ENCODE results near the gene COL9A3. TPM values are rescaled to one million over a fixed set of nuclear protein-coding genes. Genes with fewer than 3 reads are reported as not detected.

COL9A3 gene
- polyA plus RNA-seq, 3 donors: 14.5 to 27.3 (median 20.8) TPM

DNA sequence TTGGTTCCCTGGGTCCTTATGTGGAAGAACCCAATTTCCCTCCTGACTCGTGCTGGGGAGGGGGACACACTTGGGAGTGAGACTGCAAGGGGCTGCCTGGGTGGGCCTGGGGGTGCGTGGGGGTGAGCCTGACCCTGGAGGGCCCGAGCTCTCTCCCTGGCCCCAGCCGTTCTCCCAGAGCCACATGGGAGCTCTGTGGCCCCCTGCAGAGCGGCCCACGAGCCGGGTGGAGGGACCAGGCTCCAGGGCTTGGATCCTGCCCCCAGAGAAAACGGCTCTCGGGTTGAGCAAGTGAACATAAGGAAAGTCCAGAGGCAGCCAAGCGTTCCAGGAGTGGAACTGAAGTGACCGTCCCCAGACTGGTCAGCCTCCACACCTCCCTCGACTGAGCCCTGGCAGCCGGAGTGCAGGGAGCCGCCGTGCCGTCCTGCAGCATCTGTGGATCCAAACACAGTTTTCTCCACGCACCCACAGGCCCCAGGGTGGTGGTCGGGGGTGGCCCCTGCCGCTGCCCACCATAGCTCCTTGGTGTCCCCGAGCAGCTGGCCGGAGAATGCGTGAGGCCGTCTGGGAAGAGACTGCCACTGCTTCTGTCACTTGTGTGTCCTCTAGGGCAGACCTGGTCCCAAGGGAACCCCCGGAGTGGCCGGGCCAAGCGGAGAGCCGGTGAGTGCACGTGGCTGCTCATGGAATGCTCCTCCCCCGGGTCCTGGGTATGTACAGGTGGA, 10.6 kb downstream of the COL9A3 start:
- no peak for DNase-seq (ENCODE audit: extremely low read depth in 1 of 11, low read depth in 9 of 11, low spot score in 4 of 11)

DNA sequence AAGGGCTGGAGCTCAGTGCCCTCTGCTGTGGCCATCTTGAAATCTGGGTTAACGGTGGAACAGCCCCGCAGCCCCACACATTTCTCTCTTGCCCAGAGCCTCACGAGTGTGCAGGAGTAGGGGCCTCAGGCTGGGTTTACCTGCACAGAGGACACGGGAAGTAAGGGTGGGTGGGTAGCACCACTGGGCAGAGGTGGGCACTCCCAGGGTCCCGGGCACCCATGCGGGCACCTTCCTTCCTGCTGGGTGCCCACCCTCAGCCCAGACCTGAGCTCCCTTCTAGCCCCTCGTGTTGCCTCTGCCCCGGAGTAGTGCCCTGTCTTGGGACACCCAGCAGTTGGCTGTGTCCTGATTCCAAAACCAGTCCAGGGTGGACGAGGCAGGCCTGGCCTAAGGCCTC, 11.2 kb downstream of the COL9A3 start:
- no peak for DNase-seq (ENCODE audit: extremely low read depth in 1 of 11, low read depth in 9 of 11, low spot score in 4 of 11)

DNA sequence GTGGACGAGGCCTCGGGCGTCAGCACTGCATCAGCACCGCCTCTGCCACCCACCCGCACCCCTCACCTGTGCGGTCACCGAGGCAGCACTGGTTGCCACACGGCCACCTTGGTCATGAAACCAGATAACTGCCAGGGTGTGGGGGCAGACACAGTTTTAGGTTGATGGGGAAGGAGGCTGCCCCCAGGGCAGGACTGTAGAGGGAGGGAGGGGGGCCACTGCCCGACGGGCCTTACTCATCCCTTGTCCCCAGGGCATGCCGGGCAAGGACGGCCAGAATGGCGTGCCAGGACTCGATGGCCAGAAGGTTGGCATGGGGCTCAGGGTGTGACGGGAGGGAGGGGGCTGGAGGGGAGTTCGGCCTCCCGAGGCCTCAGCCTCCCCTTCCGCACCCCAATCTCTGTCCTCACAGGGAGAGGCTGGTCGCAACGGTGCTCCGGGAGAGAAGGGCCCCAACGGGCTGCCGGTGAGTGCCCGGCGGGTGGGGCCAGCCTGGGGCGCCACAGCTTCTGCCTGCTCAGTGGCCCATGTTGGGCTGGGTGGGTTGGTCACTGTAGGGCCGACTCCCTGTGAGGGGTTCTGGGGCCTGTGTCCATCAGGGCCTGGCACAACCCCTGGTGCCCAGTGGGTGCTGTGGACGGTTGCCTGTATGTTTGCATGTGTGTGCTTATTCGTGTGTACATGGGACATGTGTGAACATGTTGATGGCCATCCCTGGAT, 11.8 kb downstream of the COL9A3 start:
- DNase-seq (ENCODE audit: extremely low read depth in 1 of 11, low read depth in 9 of 11, low spot score in 4 of 11): no peak

DNA sequence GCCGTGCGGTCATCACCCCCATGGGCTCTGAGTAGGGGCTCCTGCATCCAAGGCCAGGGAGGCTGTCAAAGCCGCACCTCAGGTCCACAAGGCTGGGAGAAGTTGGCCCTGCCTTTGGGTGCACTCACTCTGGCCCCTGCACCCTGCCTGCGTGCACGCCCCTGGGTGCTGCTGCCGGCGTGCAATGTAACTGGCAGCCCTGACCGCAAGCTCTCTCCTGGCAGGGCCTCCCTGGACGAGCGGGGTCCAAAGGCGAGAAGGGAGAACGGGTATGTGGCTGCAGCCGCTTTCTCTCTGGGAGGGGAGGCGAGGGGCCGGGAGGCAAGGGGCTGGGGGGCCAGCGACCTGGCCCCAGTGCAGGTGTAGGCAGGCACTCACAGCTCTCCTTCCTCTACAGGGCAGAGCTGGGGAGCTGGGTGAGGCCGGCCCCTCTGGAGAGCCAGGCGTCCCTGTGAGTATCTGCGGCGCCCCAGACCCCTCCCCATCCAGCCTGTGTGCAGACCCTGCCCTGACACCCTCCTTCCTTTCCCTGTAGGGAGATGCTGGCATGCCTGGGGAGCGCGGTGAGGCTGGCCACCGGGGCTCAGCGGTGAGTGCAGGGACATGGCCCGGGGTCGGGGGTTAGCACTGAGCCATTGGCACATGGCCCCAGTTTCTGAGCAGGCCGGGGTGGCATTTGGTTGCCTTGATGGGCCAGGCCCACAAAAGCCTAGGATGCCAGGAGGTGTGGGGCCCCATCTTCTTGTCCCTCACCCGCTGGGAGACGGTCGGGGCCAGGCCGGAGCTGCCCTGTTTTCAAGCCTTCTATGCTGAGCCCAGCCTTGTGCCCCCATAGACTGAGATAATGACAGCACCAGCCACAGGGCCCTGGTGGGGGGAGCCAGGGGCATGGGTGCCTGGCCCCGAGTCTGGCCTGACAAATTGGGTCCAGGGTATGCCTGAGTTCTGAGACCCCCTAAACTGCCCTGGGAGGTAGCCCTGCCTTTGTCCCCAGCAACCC, 12.7 kb downstream of the COL9A3 start:
- no peak for DNase-seq (ENCODE audit: extremely low read depth in 1 of 11, low read depth in 9 of 11, low spot score in 4 of 11)

DNA sequence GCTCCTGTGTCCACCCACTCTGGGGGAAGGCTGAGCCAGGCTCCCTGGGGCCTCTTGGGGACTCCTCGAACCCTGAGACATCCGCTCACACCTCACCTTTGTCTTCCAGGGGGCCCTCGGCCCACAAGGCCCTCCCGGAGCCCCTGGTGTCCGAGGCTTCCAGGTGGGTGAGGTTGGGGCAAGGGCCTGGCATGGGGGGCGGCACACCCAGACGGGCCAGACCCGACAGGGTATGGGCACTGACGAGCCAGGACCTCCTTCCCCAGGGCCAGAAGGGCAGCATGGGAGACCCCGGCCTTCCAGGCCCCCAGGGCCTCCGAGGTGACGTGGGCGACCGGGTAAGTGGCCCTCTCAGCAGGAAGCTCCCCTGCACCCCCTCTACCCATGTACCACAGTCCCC, 13.4 kb downstream of the COL9A3 start:
- DNase-seq (ENCODE audit: extremely low read depth in 1 of 11, low read depth in 9 of 11, low spot score in 4 of 11): no peak

DNA sequence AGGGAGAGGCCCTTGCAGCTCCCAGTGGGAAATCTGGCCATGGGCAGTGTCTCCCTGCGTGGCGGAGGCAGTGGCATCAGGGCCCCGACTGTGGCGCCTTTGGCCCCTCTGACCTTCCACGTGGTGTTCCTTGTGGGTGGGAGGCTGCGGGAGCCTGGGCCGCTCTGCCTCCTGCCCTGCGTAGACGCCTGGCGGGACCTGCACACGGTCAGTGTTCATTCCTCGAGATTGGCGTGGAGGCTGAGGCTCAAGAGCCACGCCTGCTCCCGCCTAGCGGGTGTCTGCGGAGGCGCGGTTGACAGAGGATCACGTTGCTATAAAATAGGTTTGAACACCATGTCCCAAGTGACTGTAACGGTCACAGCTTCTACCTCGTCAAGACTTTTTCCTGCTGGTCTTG, 14.0 kb downstream of the COL9A3 start:
- DNase-seq (ENCODE audit: extremely low read depth in 1 of 11, low read depth in 9 of 11, low spot score in 4 of 11): no peak

DNA sequence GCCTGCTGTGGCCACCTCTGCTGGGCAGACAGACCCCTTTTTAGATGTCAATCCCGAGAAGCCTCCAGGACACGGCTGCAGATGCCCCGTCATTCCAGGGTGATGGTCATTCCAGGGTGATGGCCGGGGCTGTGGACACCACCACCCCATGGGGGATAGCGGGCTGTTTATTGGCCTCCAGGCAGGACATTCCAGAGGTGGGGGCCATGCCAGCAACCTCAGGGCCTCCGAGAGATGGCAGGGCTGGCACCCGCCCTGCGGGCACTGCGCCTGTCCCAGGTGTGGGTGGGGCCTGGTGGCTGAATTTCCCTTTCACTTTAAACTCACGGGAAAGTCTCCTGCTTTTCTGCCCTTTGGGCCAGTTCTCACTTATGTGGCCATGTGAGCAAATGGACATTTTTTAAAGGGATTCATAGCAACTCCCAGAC, 14.5 kb downstream of the COL9A3 start:
- DNase-seq (ENCODE audit: extremely low read depth in 1 of 11, low read depth in 9 of 11, low spot score in 4 of 11): no peak

DNA sequence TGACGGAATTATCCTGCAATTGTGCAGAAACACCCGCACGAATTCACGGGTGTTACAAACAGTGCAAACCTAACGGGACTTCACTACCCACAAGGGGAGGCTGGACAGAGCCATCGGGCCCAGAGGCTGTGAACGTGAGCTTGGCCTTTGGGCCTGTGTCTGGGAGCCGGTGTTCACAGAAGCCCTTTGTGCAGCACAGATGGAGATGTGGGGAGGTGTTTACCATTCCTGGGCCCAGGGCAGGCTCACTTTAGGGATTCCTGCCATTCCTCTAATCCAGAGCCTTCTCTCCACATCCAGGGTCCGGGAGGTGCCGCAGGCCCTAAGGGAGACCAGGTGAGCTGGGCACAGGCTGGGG, 15.0 kb downstream of the COL9A3 start:
- no peak for DNase-seq (ENCODE audit: extremely low read depth in 1 of 11, low read depth in 9 of 11, low spot score in 4 of 11)

DNA sequence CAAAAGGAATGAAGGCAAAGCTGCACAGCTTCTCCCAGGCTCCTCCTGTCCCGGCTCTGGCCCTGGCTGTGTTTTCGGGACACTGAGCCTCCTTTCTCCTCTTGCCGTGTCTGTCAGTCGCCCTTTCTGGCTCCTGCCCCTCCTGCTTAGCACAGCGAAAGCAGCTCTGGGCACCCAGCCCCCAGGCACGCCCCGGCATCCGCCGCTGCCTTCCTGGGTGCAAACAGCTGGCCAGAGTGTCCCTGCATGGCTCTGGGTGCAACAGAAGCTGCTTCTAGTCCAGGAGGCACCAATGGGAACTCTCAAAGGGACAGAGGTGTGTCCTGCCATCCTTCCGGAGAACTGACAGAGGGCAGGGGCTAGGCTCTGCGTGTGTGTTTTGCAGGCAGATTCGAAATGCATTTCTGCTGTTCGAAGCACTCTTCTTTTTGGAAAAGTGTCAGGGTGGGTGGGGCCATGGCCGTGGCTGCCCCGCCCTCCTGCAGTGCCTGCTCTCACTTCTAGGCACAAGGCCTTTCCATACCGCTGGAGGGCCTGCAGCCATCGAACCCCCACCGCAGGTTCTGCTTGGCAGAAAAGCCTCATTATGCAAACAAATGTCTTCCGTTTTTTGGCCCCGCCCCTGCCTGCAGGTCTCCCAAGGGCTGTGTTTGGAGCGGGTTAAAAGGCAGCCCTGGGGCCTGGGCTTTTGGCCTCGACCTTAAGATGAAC, 15.5 kb downstream of the COL9A3 start:
- no peak for DNase-seq (ENCODE audit: extremely low read depth in 1 of 11, low read depth in 9 of 11, low spot score in 4 of 11)

DNA sequence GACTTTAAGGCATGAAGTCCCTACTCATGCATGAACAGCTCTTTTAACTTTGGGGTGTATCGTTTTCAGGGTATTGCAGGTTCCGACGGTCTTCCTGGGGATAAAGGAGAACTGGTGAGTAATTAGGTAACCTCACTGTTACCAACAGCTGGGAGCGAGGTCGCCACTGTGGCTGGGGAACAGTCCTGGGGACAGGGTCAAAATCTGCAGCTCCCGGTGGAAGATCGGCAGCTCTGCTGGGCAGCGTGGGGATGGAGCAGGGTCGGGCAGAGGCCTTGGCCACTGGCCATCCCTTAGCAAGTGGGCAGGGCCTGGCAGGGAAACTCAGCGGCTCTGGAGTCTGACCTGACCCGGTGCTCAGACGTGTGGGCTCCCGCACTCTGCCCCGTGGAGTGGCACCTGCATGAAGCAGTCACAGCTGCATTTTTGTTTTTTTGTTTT, 16.1 kb downstream of the COL9A3 start:
- DNase-seq (ENCODE audit: extremely low read depth in 1 of 11, low read depth in 9 of 11, low spot score in 4 of 11): no peak

DNA sequence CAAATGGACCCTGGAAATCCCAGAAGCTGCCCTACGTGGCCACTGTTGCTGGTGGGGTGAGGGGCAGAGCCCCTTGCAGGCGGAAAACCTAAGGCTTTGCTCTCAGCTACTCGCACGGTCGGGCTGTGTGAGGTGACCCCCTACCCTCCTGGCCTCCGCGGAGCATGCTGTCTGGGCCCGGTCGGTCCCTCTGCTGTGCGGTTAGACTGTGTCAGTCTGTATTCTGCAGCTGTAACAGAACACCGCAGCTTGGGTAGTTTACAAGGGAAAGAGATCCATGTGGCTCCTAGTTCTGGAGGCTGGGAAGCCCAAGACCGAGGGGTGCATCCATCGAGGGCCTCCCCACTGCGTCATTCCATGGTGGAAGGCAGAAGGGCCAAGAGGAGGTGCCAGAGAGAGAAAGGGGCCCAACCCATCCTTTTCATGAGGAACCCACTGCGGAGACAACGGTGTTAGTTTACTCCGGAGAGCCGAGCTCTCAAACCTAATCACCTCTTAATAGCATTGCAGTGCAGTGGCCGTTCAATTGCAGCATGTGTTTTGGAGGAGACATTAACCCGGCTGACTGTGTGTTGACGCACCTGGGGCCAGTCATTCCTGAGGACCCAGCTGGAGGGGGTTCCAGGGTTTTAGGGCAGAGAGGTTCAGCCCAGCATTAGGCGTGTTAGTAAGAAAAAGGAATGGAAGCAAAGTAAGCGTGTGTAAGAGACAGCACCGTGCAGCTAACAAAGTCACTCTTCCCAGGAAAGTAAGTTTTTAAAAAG, 18.3 kb downstream of the COL9A3 start:
- DNase-seq (ENCODE audit: extremely low read depth in 1 of 11, low read depth in 9 of 11, low spot score in 4 of 11): no peak

DNA sequence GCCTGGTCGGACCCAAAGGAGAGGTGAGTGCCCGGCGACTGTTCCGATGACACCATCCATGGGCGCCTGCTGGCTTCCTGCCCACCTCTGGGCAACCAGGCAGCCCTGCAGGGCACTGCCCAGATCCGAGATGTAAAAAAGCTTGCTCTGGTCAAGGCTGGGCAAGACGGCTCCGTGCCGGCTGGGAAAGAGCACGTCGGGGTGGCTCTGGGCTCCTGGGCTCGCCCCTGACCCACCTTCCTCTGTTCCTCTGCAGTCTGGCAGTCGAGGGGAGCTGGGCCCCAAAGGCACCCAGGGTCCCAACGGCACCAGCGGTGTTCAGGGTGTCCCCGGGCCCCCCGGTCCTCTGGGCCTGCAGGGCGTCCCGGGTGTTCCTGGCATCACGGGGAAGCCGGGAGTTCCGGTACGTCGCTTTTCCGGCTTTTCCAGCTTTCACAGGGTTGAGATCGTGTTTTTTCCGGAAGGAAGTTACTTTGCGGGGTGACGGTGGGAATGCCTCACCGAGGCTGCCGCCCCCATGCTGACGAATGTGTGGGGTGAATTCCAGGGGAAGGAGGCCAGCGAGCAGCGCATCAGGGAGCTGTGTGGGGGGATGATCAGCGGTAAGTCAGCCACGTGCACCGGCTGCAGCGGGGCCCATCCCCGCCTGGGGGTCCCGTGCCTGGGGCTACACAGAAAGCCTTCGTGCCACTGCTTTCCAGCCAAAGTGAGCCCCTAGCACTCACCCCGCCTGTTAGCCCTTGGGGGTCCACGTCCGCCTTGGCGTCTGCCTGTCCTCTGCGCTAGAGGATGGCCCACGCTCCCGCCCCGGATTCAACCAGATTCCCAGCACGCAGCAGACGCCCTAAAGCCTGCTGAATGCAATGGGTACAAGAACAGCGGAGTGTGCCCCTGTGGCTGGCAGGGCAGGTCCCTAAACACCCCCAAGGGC, 19.3 kb downstream of the COL9A3 start:
- DNase-seq (ENCODE audit: extremely low read depth in 1 of 11, low read depth in 9 of 11, low spot score in 4 of 11): no peak

DNA sequence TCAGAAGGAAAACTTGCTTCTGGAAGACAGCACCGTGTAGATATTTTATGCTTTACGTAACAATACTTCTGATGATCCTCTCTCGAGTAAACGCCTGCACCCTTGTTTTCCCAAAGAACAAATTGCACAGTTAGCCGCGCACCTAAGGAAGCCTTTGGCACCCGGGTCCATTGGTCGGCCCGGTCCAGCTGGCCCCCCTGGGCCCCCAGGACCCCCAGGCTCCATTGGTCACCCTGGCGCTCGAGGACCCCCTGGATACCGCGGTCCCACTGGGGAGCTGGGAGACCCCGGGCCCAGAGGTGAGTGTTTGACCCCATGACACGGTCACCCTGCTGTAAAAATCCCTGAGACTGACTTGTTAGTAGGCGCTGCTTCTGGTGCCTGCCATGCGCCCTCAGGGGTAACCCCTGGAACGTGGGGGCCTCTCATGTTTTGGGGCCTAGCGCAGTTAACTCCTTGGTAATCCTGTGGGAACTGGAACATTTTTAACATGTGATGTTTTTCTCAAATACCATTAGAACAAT, 20.2 kb downstream of the COL9A3 start:
- no peak for DNase-seq (ENCODE audit: extremely low read depth in 1 of 11, low read depth in 9 of 11, low spot score in 4 of 11)

DNA sequence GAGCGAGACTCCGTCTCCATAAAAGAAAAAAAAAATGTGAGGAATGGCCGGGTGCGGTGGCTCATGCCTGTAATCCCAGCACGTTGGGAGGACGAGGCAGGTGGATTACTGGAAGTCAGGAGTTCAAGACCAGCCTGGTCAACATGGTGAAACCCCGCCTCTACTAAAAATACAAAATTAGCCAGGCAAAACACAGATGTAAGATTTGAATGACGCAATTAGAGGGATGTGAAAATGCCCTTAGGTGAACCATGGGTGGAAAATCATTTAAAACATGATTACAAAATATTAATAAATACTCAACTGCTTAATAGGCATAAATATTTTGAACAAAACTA, 20.9 kb downstream of the COL9A3 start:
- DNase-seq (ENCODE audit: extremely low read depth in 1 of 11, low read depth in 9 of 11, low spot score in 4 of 11): no peak

DNA sequence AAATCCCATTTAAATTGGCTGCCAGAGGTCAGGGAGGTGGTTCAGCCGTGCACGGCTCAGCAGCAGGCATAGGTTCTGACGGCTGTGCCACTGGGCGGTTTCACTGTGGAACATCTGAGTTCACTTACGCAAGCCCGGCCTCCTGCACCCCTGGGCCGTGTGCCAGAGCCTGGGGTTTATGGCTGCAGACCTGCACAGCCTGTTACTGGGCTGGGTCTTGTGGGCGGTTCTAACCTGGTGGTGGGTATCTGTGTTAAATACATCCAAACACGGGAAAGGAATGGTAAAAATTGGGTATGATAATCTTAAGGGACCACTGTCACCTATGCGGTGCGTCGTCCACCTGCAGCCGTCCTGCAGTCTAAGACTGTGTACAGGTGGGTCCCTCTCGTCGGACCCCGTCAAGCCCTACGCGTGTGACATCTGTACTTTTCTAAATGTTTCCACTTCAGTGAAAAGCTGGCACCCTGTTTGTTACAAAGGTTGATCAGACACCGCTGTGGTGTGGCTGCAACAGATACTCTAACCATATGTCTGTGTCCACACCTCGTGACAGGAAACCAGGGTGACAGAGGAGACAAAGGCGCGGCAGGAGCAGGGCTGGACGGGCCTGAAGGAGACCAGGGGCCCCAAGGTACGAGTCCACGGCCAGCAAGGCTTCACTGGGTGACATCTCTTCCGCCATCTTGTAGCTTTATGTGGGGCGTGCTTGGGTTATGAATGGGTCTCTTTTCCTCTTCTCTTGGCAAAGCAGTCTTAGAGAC, 21.5 kb downstream of the COL9A3 start:
- no peak for DNase-seq (ENCODE audit: extremely low read depth in 1 of 11, low read depth in 9 of 11, low spot score in 4 of 11)

DNA sequence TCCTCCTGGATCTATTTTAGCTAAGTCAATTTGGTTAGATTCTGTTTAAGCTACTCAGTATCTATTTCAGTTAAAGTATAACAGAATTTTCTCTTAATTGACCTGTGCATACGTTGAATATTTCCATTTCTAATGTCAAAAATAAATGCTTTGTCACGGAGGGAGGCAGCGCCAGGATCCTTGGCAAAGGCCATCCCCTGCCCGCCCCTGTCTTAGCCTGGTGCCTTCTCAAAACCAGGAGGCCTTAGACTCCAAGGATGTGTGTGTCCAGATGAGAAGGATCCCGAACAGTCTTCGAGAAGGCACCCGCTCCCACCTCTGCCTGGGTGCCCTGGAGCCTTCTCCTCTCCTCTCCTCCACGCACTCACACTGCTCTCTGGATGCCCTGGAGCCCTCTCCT, 22.4 kb downstream of the COL9A3 start:
- DNase-seq (ENCODE audit: extremely low read depth in 1 of 11, low read depth in 9 of 11, low spot score in 4 of 11): no peak

DNA sequence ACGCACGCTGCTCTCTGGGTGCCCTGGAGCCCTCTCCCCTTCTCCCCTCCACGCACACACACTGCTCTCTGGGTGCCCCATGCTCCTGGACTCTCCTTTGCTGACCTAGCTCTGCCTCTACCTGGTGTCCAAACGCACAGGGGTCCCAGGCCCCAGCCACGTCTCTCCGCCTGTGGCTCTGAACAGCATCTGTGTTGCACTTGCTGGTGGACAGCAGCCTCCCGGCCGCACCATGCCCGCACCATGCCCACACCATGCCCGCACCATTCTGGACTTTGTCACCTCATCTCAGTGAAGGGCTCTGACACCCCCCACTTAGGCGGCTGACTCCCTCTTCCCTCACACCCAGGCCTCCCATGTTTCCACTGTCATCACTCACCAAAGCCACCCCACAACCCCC, 23.0 kb downstream of the COL9A3 start:
- no peak for DNase-seq (ENCODE audit: extremely low read depth in 1 of 11, low read depth in 9 of 11, low spot score in 4 of 11)

All from renal cortex interstitium (tissue), 11 donors.